Kidney epithelial cell (primary cell): ENCODE results near the gene COL11A2. TPM values are rescaled to one million over a fixed set of nuclear protein-coding genes. Genes with fewer than 3 reads are reported as not detected.

Experiments used
- DNase-seq: peaks from one replicate; pipeline ENCODE4 v3.0.0-alpha.2; 2010; ENCODE audit warnings: low read depth
- H3K27me3 ChIP-seq: 2 replicates; pipeline ENCODE4 v1.6.0; 2011; ENCODE audit warnings: low read length; ENCODE audit not compliant: control insufficient read depth, insufficient read depth
- H3K36me3 ChIP-seq: 2 replicates; pipeline ENCODE4 v1.5.1; 2011; ENCODE audit warnings: low read length; ENCODE audit not compliant: control insufficient read depth, insufficient read depth
- H3K4me3 ChIP-seq: 2 replicates; pipeline ENCODE4 v1.5.1; 2011; ENCODE audit warnings: low read depth, mild to moderate bottlenecking, control low read depth, low read length
- CTCF ChIP-seq: IDR thresholded peaks from 2 replicates; pipeline ENCODE4 v1.5.1; 2011; ENCODE audit warnings: mild to moderate bottlenecking, moderate library complexity, low read length, control low read depth, inconsistent platforms; ENCODE audit not compliant: insufficient read depth, poor library complexity, severe bottlenecking
- total RNA-seq: library from RNA; depleted of rRNA; stranded (reverse); fragments of >200 nt; gene quantifications from 2 replicates; pipeline ENCODE4 v1.2.3, GENCODE V29; 2015

COL11A2 gene
- total RNA-seq, 1 donor from 2014 or later: 0.38 TPM

GRCh38 chr6:33185654-33186187, 6.5 kb downstream of the COL11A2 start:
- no peaks in the 10 kb centered on the region for H3K36me3 ChIP-seq
- no peak overlapping the region for H3K4me3 ChIP-seq
- TF ChIP-seq CTCF: no peak
- H3K27me3 ChIP-seq: peaks cover 16% of the 10 kb centered on the region
- no peak for DNase-seq

GRCh38 chr6:33185190-33185589, 7.1 kb downstream of the COL11A2 start:
- TF ChIP-seq CTCF: no peak
- Histone ChIP-seq H3K4me3 (no peak overlapping the region), H3K27me3 (peaks cover 15% of the 10 kb centered on the region), H3K36me3 (no peaks in the 10 kb centered on the region)
- no peak for DNase-seq

- TF ChIP-seq CTCF: no peak
- no peak for DNase-seq
- Histone ChIP-seq H3K36me3 (no peaks in the 10 kb centered on the region), H3K27me3 (peaks cover 9% of the 10 kb centered on the region), H3K4me3 (no peak overlapping the region)
These were observed 9.1 kb downstream of the COL11A2 start for GRCh38 chr6:33183071-33183683.

- peaks cover 4% of the 10 kb centered on the region for H3K27me3 ChIP-seq
- DNase-seq: no peak
- no peak overlapping the region for H3K4me3 ChIP-seq
- H3K36me3 ChIP-seq: no peaks in the 10 kb centered on the region
- no peak for TF ChIP-seq CTCF
These were observed 11.1 kb downstream of the COL11A2 start for GRCh38 chr6:33181141-33181540.

GRCh38 chr6:33178755-33179475, 13.4 kb downstream of the COL11A2 start:
- Histone ChIP-seq H3K36me3 (no peaks in the 10 kb centered on the region), H3K27me3 (peaks cover 6% of the 10 kb centered on the region), H3K4me3 (no peak overlapping the region)
- DNase-seq: no peak
- no peak for TF ChIP-seq CTCF
